GM12865 (cell line): ENCODE data around the gene PGM1.

ENCODE experiments used
- DNase-seq: peaks from one replicate; pipeline ENCODE4 v3.0.0; 2010; ENCODE audit warnings: low read depth
- H3K4me3 ChIP-seq: 2 replicates; pipeline ENCODE4 v1.5.1; 2011; ENCODE audit warnings: mild to moderate bottlenecking, low read depth, low read length, control low read depth
- TF ChIP-seq, protein P1 (sequence below): IDR thresholded peaks from 2 replicates; pipeline ENCODE4 v1.5.1; 2011; ENCODE audit warnings: low read length, control low read depth, low read depth, inconsistent platforms; ENCODE audit not compliant: insufficient read depth; ENCODE audit errors: missing control alignments

PGM1 gene

DNA sequence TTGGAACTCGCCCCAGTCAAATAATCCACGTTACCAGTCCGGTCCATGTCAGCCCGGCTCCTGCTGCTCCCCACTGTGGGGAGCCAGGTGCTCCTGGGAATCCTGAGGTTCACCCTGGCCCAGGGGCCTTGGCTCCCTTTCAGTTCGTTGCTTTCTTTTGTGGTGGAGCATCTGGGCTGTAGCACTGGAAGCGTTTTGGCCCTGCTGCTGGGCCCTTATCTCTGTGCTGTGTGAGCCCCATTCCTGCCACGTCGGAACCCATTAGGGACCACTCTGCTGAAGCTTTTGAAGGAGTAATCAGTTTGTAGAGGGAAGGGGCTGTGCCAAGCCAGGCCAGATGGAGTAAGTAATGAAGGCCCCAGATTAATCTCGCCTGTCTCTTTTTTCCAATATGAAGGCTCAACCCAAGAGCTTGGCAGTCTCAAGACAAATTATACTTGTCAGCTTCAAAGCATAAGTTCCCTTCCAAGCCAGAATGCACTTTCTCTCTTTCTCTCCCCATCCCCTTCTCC, 82.3 kb downstream of the PGM1 start:
- TF ChIP-seq, protein P1, sequence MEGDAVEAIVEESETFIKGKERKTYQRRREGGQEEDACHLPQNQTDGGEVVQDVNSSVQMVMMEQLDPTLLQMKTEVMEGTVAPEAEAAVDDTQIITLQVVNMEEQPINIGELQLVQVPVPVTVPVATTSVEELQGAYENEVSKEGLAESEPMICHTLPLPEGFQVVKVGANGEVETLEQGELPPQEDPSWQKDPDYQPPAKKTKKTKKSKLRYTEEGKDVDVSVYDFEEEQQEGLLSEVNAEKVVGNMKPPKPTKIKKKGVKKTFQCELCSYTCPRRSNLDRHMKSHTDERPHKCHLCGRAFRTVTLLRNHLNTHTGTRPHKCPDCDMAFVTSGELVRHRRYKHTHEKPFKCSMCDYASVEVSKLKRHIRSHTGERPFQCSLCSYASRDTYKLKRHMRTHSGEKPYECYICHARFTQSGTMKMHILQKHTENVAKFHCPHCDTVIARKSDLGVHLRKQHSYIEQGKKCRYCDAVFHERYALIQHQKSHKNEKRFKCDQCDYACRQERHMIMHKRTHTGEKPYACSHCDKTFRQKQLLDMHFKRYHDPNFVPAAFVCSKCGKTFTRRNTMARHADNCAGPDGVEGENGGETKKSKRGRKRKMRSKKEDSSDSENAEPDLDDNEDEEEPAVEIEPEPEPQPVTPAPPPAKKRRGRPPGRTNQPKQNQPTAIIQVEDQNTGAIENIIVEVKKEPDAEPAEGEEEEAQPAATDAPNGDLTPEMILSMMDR = no peak
- H3K4me3 ChIP-seq = no peak overlapping the region
- no peak for DNase-seq

DNA sequence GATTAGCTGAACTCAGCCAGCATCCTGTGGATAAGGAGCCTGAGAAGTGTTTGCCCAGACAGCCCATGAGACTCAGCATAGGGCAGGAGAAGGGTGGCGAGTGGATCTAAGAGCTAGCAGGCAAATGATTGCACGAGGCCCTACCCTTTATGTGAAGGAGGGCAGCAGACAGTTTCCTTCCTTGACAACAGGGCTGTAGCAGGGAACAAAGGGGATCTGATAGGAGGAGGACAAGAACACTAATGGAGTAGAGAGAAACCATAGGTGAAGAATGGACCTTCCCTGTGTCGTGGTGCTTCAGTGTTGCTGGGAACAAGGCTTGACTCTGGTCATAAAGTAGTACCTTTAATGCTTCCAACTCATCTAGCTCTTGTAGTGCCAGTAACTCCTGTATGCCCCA, 84.3 kb downstream of the PGM1 start:
- TF ChIP-seq, protein P1 = no peak

GRCh38 chr1:63678200-63678599, 85.0 kb downstream of the PGM1 start:
- TF ChIP-seq, protein P1 = no peak
- DNase-seq = no peak

More for the DNA sequence above, 84.3 kb downstream of the PGM1 start:
- DNase-seq = no peak
- no peak overlapping the region for H3K4me3 ChIP-seq

DNA sequence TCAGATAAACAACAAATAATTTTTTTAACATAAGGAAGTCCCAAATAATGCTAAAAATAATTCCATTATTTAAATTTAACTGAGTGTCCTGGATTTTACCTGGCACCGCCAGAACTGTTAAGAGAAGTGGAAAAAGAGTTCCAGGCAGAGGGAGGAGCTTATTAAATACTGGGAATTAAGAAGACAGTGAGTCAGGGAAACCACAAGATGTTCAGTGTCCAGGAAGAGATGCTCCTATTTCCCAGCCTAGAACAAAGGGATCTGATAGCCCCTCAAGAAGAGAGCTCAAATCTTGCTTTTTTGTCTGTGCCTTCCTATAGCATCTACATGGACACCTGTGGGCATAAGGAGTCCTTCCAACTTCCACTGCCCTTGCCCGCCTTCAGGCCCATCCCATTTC, 85.9 kb downstream of the PGM1 start:
- no peak overlapping the region for H3K4me3 ChIP-seq
- TF ChIP-seq, protein P1 = no peak
- DNase-seq = no peak

More at GRCh38 chr1:63678200-63678599, 85.0 kb downstream of the PGM1 start:
- no peak overlapping the region for H3K4me3 ChIP-seq

GRCh38 chr1:63679589-63679988, 86.4 kb downstream of the PGM1 start:
- no peak for DNase-seq
- no peak overlapping the region for H3K4me3 ChIP-seq
- TF ChIP-seq, protein P1 = no peak

DNA sequence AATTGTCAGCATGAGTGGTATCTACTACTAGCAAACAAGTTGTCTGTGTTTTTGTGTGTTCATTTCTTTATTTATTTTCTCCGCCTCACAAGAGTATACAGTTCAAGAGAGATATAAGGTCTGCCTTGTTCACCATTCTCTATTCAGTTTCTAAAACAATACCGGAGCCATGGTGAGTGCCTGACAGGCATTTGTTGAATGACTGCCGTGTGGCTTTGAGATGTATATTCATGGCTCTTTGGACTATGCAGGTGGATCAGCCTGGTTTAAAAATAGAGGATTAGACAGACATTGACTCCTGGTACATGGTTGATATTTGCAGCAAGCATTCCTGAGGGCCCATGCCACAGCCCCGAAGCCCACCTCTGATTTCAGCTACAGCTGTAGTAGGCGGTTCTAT, 89.7 kb downstream of the PGM1 start:
- DNase-seq = no peak
- no peak overlapping the region for H3K4me3 ChIP-seq
- TF ChIP-seq, protein P1 = no peak

GRCh38 chr1:63683759-63684158, 90.5 kb downstream of the PGM1 start:
- DNase-seq = no peak
- TF ChIP-seq, protein P1 = no peak
- no peak overlapping the region for H3K4me3 ChIP-seq
